ENCODE data around the gene DRD4.

Gene DRD4

DNA sequence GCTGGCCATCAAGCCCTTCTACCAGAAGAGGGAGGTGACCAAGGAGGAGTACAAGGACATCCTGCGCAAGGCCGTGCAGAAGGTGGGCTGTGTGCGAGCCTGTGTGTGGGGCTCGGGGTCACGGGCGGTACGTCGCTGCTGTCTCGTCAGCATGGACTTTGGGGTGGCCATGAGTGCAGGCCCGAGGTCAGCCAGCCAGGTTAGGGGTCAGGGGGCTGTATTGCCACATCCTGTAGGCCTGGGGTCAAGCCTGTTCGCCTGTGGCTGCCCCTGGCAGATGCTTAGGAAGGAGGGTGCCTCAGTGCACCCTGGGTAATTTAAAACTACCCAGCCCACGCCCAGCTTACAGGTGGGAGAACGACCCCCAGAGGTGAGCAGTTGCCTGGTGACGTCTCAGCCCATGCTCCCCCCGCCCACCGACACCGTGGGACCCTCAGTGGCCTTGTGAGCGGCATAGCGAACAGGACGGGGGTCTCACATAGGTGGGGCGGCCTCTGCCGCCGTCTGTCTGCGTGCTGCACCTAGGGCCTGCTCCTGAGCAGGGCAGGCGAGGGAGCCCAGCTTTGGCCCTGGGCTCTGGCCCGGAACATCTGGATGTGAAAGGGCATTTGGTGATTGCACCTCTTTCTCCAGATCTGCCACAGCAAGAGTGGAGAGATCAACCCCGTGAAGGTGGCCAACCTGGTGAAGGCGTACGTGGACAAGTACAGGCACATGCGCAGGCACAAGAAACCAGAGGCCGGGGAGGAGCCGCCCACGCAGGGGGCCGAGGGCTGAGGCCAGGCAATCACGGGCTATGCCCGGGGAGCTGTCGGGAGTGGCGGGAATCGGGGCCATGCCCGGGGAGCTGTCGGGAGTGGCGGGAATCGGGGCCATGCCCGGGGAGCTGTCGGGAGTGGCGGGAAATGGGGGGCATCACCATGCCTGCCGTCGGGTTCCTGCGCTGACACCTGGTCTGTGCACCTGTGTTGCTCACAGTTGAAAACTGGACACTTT, 25.8 kb upstream of the DRD4 start:
- DNase-seq = no peak

DNA sequence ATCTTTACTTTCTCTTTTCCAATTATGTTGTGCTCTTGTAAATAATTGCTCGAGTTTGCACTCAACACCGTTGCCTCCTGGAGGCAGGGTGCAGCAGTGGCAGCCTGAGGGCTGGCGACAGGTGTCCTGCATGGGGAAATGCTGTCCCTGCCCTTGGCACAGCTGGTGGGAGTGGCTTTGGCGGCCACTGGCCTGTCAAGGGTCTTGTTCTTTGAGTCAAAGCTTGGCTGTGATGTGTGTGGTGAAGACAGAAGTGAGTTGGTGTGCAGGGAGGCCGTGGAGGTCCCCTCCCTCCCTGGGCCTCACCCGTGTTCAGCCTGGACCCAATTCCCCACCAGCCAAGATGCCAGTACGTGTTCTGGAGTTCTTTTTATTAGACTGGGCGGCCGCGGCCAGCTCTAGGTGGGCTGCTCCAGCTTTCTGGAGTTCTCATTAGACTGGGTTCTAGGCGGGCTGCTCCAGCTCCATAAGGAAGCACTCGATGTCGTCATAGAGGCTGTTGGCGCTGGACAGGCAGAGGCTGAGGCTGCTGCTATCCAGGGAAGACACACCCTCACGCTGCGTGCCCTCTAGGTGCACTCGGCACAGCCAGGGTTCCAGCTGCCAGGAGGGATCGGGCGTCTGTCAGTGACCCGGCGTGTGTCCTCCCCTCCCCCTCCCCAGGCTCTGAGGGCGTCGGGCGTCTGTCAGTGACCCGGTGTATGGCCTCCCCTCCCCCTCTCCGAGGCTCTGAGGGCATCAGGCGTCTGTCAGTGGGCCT, 24.7 kb upstream of the DRD4 start:
- peak; percentile 16 for DNase-seq

DNA sequence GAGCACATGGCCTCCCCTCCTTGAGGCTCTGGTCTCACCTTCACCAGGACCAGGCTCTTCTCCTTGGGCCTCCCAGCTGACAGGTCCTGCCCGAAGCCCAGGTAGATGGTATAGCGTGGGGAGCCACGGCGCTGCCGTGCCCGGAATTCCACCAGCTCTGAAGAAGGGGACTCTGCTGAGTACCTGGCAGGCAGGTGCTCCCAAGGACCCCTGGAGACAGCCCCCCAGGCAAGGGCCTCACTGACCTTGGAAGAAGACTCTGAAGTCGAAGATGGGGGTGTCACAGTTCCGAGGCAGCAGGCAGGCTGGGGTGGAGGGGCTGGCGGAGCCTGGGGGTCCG, 24.1 kb upstream of the DRD4 start:
- DNase-seq = no peak

DNA sequence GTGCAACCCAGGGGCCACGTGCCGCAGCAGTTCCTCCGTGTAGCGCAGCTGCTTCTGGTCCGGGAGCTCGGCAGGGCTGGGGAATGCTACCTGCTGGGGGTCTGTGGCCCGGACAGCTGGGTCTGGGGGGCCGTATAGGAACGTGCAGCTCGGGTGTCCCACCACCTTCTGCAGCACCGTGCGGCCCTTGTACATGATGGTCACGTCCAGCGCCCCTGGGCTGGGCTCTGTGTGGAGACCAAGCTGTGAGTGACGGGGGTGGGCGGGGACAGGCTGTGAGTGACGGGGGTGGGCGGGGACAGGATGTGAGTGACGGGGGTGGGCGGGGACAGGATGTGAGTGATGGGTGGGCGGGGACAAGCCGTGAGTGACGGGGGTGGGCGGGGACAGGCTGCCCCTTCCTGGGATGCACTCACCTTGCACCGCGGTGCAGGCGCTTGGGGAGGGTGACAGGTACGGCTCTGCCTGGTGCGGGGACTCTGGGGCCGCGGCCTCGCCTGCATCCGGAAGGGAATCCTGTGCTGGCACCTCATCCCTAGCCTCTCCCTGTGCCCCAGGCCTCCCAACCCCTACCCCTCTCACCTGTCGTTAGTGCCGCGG, 23.6 kb upstream of the DRD4 start:
- peak; percentile 18 for DNase-seq

DNA sequence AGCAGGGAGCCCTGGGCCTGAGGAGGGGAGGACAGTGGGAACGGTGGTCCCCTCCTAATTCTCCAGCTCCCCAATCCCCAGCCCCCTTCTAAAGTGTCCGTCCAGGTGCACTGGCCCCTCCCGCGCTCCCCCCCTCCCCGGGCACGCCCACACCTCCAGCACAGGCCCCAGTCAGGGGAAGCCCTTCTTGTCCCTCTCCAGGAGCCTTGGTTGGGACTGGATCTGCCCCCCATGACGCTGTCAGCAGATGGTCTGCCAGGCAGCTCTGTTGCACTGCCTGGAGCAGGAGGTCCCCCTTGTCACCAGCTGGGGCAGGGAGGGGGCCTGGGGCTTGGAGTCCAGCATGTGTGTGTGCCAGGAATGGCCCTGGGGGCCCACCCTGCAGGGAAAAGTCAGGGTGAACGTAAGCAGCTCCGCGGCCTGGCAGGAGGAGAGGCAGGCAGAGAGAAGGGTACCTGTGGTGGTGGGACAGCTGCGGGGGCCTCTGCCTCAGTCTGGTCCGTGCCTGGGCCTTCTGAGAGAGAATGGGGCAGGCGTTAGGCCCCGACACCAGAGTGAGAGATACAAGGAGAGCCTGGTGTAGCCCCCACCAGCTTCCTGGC, 22.9 kb upstream of the DRD4 start:
- DNase-seq = no peak

DNA sequence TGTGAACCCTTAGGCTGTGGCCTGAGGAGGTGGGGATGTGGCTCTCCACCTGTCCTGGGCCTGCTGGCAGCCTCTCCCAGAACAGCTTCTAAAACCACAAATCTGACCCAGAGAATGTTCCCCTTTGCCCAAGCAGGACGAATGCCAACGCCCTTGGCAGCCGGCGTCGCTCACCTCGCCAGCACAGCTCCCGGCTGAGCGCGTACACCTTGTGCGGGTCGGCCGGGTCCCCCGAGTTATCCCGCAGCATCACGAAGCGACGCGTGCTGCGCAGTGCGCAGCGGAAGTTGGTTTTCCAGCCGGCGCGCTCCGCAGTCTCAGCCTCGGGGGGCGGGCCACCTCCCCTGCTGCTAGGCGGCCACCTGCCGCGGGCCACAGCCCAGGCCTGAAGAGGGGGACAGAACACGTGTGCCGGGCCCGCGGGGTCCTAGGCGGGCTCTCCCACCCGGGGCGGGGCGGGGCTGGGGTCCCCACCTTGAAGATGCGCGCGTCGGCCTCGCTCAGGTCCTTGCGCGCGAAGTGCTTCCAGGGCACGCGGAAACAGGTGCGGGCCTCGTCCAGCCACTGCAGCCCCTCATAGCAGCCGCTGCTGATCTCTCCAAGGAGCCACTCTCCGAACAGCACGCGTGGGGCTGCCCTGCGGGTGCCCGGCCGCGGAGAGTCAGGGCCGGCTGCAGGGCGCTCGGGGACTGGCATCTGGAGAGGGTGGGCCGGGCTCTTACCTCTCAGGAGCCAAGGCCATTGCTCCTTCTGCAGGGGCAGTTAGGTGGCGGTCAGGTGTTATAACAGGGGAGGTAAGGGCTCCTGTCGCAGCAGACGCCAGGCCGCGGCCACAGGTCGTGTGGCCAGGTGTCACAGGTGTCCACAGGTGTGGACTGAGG, 22.2 kb upstream of the DRD4 start:
- no peak for DNase-seq

DNA sequence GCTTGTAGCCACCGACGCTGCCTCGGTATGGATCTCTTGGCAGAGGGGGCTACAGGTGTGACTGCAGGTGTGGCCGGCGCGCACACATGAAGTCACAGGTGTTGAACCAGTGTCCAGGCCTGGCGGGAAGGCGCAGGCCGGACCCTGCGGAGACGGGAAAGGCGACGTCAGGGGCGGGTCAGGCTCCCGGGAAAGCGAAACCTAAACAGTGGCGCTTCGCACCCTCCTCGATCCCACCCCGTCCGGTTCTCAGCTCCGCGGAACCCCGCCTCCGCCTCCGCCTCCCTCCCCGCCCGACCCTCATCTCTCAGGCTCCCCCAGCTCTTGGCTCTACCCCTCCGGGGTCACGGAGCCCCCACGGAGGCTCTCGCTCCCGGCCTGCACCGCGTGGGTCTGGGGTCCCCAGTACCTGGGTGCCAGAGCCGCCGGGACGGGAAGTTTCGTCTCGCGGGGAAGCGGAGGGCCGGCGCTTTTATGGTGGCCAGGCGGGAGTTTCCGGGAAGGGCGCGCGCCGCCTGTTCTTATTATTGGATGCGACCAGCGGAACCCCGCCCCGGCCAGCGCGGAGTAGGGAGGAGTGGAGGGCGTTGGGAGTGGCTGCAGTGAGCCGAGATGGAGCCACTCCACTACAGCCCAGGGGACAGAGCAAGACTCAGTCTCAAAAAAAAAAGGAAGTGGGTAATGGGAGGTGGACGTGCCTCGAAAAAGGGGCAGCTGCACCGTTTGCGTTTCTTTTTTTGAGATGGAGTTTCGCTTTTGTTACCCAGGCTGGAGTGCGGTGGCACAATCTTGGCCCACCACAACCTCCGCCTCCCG, 21.4 kb upstream of the DRD4 start, which contains the start of gene IRF7:
Gene IRF7 (minus strand): TSS at position 447 of the 816 bp plus-strand sequence. CDS start 586 bp downstream, outside the sequence.
- DNase-seq = peak; percentile 86

DNA sequence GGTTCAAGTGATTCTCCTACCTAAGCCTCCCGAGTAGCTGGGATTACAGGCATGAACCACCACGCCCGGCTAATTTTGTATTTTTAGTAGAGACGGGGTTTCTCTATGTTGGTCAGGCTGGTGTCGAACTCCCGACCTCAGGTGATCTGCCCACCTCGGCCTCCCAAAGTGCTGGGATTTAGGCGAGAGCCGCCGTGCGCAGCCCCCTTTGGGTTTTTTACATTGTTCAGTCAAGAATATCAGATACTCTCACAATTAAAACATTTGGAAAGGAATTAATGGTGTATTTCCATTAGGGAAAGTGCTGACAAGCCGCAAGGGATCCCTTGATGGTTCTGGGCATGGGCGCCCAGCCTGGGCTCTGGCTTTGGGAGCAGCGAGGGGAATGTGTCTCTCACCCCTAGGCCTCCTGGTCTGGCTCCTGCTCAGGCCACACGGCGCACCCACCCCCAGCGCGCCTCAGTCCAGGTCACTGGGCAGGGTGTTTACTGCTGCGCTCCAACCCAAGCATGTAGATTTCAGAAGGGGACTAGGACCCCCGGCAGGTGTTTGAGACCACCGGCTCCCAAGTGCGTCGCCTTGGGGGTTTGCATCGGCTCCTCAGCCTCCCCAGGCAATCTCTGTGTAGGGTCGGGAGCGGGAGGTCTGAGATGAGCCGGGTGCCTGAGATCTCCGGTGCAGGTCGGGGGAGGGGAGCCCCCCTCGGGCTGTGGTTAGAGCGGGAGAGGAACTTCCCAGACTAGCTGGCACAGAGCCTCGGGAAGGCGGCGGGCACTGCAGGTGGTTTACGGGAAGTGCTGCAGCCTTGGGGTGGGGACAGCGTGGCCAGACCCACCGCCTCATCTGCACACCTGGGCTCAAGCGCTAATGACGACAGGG, 20.5 kb upstream of the DRD4 start:
- no peak for DNase-seq

DNA sequence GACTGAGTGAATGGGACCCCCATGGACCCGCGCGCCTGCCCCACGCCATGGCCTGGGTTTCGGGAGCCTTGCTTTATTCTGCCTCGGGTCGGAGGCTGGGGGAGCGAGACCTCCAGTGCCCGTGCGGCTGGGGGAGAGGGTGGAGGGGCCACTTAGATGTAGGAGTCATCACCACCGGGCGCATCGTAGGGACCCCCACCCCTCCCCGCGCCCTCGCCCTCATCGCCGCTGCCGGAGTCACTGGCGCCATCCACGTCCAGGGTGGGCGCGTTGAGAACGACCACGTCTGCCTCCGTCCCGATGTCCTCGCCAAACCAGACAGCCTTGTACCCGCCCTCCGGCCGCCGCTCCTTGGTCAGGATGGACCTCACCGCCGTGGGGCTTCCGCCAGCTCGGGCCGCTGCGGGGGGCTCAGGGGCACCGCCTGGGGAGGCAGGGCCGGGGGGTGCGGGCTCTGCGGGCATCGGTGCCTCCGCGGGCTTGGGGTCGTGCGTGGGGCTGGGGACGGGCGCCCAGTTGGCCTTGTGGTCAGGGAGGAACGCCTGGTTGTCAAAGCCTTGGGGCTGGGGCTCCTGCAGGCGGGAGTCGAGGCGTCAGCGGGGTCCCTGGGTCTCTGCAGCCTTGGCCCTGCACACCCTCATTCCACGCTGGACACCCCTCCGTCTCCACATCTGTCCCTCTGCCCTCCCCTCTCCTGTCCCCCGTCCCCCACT, 19.7 kb upstream of the DRD4 start:
- DNase-seq = no peak

DNA sequence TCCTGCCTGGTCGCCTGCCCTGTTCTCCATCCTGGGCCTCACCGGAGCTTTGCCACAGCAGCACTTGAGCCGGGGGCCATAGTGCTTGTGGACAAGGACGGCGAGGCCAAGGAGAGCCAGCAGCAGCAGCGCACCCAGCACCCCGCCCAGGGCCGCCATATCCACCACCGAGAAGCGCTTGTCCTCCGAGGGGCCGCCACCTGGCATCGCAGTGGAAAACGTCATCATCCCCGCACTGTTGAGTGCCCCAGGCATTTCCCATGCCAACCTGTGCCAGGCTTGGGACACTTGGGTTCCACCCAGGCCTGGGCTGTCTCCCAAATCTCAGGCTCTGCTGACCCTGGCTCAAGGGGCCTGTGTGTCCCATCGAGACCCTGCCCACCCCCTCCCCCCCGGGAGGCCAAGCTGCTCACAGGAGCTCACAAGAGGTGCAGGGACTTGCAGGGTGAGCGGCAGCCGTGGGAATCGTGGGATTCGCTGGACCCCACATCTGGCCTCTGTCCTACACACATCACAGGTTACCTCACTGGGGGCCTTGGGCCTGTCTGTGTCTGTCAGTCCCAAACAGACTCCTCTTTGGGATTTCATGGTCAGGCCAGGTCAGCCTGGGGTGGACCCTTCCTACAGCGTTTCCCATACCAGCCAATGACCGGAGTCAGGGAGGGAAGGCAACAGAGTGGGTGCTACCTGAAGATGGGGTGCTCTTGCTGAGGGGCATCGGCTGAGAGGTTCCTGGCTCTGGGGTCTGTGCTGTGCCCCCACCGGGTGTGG, 19.0 kb upstream of the DRD4 start:
- DNase-seq = no peak

DNA sequence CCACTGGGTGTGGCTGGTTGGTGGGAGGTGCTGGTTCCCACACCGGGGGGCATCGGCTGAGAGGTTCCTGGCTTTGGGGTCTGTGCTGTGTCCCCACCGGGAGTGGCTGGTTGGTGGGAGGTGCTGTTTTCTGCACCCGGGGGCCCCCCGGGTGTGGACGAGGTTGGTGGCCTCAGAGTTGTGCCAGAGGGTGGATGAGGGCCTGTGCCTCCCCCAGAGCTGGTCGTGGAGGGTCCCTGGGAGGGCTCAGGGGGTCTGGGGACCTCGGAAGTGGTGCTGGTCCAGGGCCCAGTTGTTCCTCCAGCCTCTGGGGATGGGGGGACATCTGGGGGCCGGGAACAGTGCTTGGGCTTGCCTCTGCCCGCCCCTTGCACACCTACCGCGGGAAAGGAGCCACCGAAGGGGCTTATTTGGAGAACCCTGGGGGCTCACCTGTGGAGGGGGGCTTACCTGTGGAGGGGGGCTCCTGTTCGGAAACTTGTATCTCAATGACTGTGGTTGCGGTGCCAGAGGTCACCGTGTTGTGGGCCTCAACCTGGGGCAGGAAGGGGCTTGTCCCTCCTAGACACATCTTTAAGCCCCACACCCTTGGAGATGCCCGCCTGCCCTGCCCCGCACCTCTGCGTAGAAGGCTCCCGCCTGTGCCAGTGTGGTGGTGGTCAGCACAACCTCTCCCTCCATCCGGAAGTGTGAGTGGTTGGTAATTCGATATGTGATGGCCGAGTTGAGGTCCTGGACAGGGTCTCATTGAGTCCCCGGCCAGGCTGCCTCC, 18.0 kb upstream of the DRD4 start:
- no peak for DNase-seq

DNA sequence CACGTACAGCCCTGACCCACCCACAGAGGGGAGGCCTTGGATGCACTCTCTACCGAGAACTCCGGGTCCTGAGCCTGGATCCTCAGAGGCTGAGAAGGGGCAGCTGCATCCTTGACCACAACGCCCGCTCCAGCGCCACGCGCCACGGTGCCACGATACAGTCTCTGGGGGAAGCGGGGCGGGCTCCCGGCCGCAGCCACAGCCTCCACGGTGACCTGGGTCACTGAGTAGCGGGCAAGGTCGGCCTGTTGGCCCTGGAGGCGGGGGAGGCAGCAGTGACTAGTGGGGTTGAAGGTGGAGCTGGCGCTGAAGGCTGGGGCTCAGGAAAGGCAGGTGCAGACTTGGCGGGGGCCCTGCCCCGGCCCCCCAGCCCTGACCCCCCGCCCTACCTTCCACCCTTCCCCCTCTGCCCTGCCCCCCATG, 17.4 kb upstream of the DRD4 start:
- DNase-seq = no peak

DNA sequence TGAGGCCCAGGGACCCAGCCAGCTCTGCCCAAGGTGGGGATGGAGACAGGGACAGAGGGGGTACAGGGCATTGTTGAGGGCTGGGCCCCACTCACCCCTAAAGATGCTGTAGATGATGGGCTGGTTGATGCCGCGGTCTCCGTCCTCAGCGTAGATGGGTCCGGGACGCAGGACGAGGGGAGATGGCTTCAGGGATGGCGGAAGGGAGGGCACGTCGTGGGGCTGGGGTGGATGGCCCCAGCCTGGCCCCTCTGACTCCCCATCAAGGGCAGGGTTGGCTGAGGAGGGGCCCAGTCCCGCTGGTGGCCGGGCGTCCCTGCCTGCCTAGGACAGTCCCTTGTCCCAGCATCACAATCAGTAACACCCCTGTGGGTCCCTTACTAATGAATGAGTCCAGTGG, 16.9 kb upstream of the DRD4 start:
- DNase-seq = no peak

DNA sequence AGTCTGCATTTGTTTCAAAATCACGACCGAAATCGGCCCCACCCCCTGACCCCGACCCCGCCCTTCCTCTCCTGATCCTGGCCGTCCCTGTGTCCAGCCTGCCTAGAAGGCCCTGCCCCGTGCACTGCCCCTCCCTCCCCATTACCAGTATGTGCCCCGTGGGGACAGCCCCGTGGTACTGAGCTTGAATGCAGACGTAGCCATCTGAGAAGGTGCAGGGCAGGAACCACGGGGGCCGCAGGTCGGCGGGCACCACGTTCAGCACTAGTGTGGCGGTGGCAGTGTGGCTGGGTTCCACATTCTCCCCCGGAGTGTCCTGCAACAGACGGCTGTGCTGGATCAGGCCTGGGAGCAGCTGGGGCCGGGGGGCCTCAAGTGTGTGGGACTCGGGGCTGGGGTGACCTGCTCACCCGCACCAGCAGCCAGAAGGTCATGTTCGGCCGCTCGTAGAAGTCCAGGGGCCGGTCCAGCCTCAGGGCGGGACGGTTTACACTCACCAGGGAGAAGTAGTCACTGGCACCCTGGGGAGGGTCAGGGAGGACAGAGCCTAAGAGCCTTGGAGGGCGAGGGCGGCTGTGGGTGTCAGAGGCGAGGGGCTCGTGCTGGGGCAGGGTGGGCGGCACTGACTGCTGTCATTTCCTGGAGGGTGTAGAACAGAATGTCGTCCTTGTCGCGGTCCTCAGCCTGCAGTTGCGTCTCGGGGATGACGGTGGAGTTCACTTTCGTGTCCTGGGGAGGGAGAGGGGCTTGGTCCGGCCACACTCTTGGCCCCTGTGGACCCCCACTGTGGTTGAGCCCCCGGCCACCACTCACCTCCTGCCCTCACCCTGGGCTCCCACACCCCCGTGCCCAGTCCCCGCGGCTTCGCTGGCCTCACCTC, 15.9 kb upstream of the DRD4 start:
- no peak for DNase-seq

DNA sequence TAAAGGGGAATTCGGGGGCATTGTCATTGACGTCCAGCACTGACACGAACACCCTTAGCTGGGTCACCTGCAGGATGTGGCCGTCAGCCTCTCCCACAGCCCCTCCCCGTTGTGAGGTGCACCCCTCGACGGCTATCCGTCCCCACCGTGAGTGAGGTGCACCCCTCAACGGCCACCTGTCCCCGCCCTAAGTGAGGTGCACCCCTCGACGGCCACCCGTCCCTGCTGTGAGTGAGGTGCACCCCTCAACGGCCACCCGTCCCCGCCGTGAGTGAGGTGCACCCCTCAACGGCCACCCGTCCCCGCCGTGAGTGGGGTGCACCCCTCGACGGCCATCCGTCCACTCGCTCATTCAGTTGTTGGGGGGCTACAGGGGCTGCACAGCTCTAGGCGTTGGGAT, 15.2 kb upstream of the DRD4 start:
- no peak for DNase-seq

DNA sequence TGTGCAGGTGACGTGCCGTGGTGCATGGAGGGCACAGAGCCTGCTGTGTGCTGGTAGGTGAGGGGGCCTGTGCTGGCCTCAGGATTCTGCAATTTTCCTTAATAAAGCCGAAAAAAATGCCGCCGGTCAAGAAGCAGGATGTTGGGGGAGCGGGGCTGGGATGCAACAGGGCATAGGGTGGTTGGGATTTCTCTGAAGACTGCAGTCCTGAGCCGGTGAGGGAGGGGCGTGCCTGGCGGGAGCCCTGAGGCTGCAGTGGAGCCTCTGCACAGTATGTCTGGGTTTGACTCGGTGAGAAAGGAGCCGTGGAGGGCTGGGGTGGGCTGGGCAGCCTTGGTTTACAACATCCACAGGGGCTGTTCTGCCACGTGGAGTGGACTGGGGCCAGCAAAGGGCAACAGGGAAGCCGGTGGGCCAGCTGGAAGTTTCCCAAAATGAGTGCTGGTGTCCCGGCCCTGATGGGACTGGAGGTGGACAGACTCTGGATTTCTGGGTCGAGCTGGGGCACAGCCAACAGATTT, 13.7 kb upstream of the DRD4 start:
- DNase-seq = no peak

Measured in NCI-H226 (cell line).